ENCODE results near the gene SLC35B2. TPM values are rescaled to one million over a fixed set of nuclear protein-coding genes. Genes with fewer than 3 reads are reported as not detected.

SLC35B2 gene
- total RNA-seq, 1 experiment from 2014 or later = 30.0 TPM

- H3K9me3 ChIP-seq (ENCODE audit: low read length) = no peaks in the 10 kb centered on the region
- no peak overlapping the region for H3K27ac ChIP-seq (ENCODE audit: low read length)
- H3K9me2 ChIP-seq (replicated peaks; ENCODE audit: insufficient read depth, low read length) = no peaks in the 10 kb centered on the region
- H2AFZ ChIP-seq (ENCODE audit: low read length) = no peak overlapping the region
- no peaks in the 10 kb centered on the region for H3K27me3 ChIP-seq (ENCODE audit: low read length)
- H3K79me2 ChIP-seq (ENCODE audit: low read length) = no peaks in the 10 kb centered on the region
- H3K4me3 ChIP-seq (ENCODE audit: low read length) = no peak overlapping the region
- H3K4me2 ChIP-seq (ENCODE audit: low read depth, low read length, poor library complexity, severe bottlenecking) = no peak overlapping the region
- H4K20me1 ChIP-seq (ENCODE audit: insufficient read depth, low read depth, low read length) = 0 out of 2 replicates have a peak, but pooled peaks cover 4% of the 10 kb centered on the region
- no peak overlapping the region for H3K9ac ChIP-seq (ENCODE audit: low read length)
- H3K4me1 ChIP-seq (ENCODE audit: low read length) = no peaks in the 10 kb centered on the region
- no peak for DNase-seq
- no peaks in the 10 kb centered on the region for H3K36me3 ChIP-seq (ENCODE audit: insufficient read depth, low read length)
Observed at GRCh38 chr6:44291841-44292240, 34.5 kb upstream of the SLC35B2 start.

GRCh38 chr6:44289726-44290260, 32.5 kb upstream of the SLC35B2 start:
- Histone ChIP-seq H3K9me2 (replicated peaks; ENCODE audit: insufficient read depth, low read length) (no peaks in the 10 kb centered on the region), H3K27me3 (ENCODE audit: low read length) (no peaks in the 10 kb centered on the region)

GRCh38 chr6:44286747-44287146, 29.4 kb upstream of the SLC35B2 start:
- no peak overlapping the region for H3K9ac ChIP-seq (ENCODE audit: low read length)
- H3K4me3 ChIP-seq (ENCODE audit: low read length) = no peak overlapping the region
- no peaks in the 10 kb centered on the region for H3K4me1 ChIP-seq (ENCODE audit: low read length)
- no peak overlapping the region for H2AFZ ChIP-seq (ENCODE audit: low read length)
- no peaks in the 10 kb centered on the region for H3K27me3 ChIP-seq (ENCODE audit: low read length)
- no peaks in the 10 kb centered on the region for H3K9me3 ChIP-seq (ENCODE audit: low read length)
- H3K4me2 ChIP-seq (ENCODE audit: low read depth, low read length, poor library complexity, severe bottlenecking) = no peak overlapping the region
- no peaks in the 10 kb centered on the region for H3K79me2 ChIP-seq (ENCODE audit: low read length)
- H3K9me2 ChIP-seq (replicated peaks; ENCODE audit: insufficient read depth, low read length) = no peaks in the 10 kb centered on the region
- DNase-seq = no peak
- no peaks in the 10 kb centered on the region; the same call in 1 of the 2 replicates for H4K20me1 ChIP-seq (ENCODE audit: insufficient read depth, low read depth, low read length)
- no peak overlapping the region for H3K27ac ChIP-seq (ENCODE audit: low read length)
- H3K36me3 ChIP-seq (ENCODE audit: insufficient read depth, low read length) = no peaks in the 10 kb centered on the region

More at GRCh38 chr6:44289726-44290260, 32.5 kb upstream of the SLC35B2 start:
- H3K4me1 ChIP-seq (ENCODE audit: low read length) = no peaks in the 10 kb centered on the region
- no peak for DNase-seq
- H2AFZ ChIP-seq (ENCODE audit: low read length) = no peak overlapping the region
- no peak overlapping the region for H3K9ac ChIP-seq (ENCODE audit: low read length)
- H3K4me3 ChIP-seq (ENCODE audit: low read length) = no peak overlapping the region
- H3K27ac ChIP-seq (ENCODE audit: low read length) = no peak overlapping the region
- no peaks in the 10 kb centered on the region for H4K20me1 ChIP-seq (ENCODE audit: insufficient read depth, low read depth, low read length)
- no peaks in the 10 kb centered on the region for H3K9me3 ChIP-seq (ENCODE audit: low read length)
- H3K4me2 ChIP-seq (ENCODE audit: low read depth, low read length, poor library complexity, severe bottlenecking) = no peak overlapping the region
- no peaks in the 10 kb centered on the region for H3K79me2 ChIP-seq (ENCODE audit: low read length)
- H3K36me3 ChIP-seq (ENCODE audit: insufficient read depth, low read length) = no peaks in the 10 kb centered on the region

- Histone ChIP-seq H2AFZ (ENCODE audit: low read length) (no peak overlapping the region), H3K4me1 (ENCODE audit: low read length) (no peaks in the 10 kb centered on the region), H3K36me3 (ENCODE audit: insufficient read depth, low read length) (no peaks in the 10 kb centered on the region), H3K27ac (ENCODE audit: low read length) (no peak overlapping the region), H3K4me3 (ENCODE audit: low read length) (no peak overlapping the region), H3K9me3 (ENCODE audit: low read length) (no peaks in the 10 kb centered on the region), H3K79me2 (ENCODE audit: low read length) (no peaks in the 10 kb centered on the region), H4K20me1 (ENCODE audit: insufficient read depth, low read depth, low read length) (no peaks in the 10 kb centered on the region; the same call in 1 of the 2 replicates), H3K9me2 (replicated peaks; ENCODE audit: insufficient read depth, low read length) (no peaks in the 10 kb centered on the region), H3K9ac (ENCODE audit: low read length) (no peak overlapping the region), H3K27me3 (ENCODE audit: low read length) (no peaks in the 10 kb centered on the region), H3K4me2 (ENCODE audit: low read depth, low read length, poor library complexity, severe bottlenecking) (no peak overlapping the region)
- no peak for DNase-seq
Observed at GRCh38 chr6:44286285-44286565, 28.9 kb upstream of the SLC35B2 start.

- H3K4me1 ChIP-seq (ENCODE audit: low read length) = no peaks in the 10 kb centered on the region
- H3K9me3 ChIP-seq (ENCODE audit: low read length) = no peaks in the 10 kb centered on the region
- no peaks in the 10 kb centered on the region for H3K79me2 ChIP-seq (ENCODE audit: low read length)
- H4K20me1 ChIP-seq (ENCODE audit: insufficient read depth, low read depth, low read length) = no peaks in the 10 kb centered on the region; the same call in 1 of the 2 replicates
- no peak overlapping the region for H3K27ac ChIP-seq (ENCODE audit: low read length)
- no peaks in the 10 kb centered on the region for H3K9me2 ChIP-seq (replicated peaks; ENCODE audit: insufficient read depth, low read length)
- no peaks in the 10 kb centered on the region for H3K36me3 ChIP-seq (ENCODE audit: insufficient read depth, low read length)
- H2AFZ ChIP-seq (ENCODE audit: low read length) = no peak overlapping the region
- no peaks in the 10 kb centered on the region for H3K27me3 ChIP-seq (ENCODE audit: low read length)
- no peak overlapping the region for H3K4me2 ChIP-seq (ENCODE audit: low read depth, low read length, poor library complexity, severe bottlenecking)
- no peak overlapping the region for H3K4me3 ChIP-seq (ENCODE audit: low read length)
- no peak overlapping the region for H3K9ac ChIP-seq (ENCODE audit: low read length)
- DNase-seq = peak; percentile 69
Observed at GRCh38 chr6:44285552-44286284, 28.4 kb upstream of the SLC35B2 start.

GRCh38 chr6:44284867-44285266, 27.5 kb upstream of the SLC35B2 start:
- Histone ChIP-seq H4K20me1 (ENCODE audit: insufficient read depth, low read depth, low read length) (no peaks in the 10 kb centered on the region; the same call in 1 of the 2 replicates), H3K27me3 (ENCODE audit: low read length) (no peaks in the 10 kb centered on the region), H3K4me3 (ENCODE audit: low read length) (no peak overlapping the region)

GRCh38 chr6:44284121-44284520, 26.8 kb upstream of the SLC35B2 start:
- H3K9ac ChIP-seq (ENCODE audit: low read length) = no peak overlapping the region
- no peaks in the 10 kb centered on the region for H3K79me2 ChIP-seq (ENCODE audit: low read length)
- H4K20me1 ChIP-seq (ENCODE audit: insufficient read depth, low read depth, low read length) = no peaks in the 10 kb centered on the region; the same call in 1 of the 2 replicates
- no peak overlapping the region for H2AFZ ChIP-seq (ENCODE audit: low read length)
- no peaks in the 10 kb centered on the region for H3K36me3 ChIP-seq (ENCODE audit: insufficient read depth, low read length)
- no peaks in the 10 kb centered on the region for H3K4me1 ChIP-seq (ENCODE audit: low read length)
- H3K27ac ChIP-seq (ENCODE audit: low read length) = no peak overlapping the region
- no peak overlapping the region for H3K4me3 ChIP-seq (ENCODE audit: low read length)
- no peak overlapping the region for H3K4me2 ChIP-seq (ENCODE audit: low read depth, low read length, poor library complexity, severe bottlenecking)
- H3K9me2 ChIP-seq (replicated peaks; ENCODE audit: insufficient read depth, low read length) = no peaks in the 10 kb centered on the region
- H3K27me3 ChIP-seq (ENCODE audit: low read length) = no peaks in the 10 kb centered on the region
- H3K9me3 ChIP-seq (ENCODE audit: low read length) = no peaks in the 10 kb centered on the region
- no peak for DNase-seq

More at GRCh38 chr6:44284867-44285266, 27.5 kb upstream of the SLC35B2 start:
- Histone ChIP-seq H3K79me2 (ENCODE audit: low read length) (no peaks in the 10 kb centered on the region), H3K9me2 (replicated peaks; ENCODE audit: insufficient read depth, low read length) (no peaks in the 10 kb centered on the region), H3K27ac (ENCODE audit: low read length) (no peak overlapping the region), H3K36me3 (ENCODE audit: insufficient read depth, low read length) (no peaks in the 10 kb centered on the region), H2AFZ (ENCODE audit: low read length) (no peak overlapping the region), H3K4me2 (ENCODE audit: low read depth, low read length, poor library complexity, severe bottlenecking) (no peak overlapping the region), H3K9ac (ENCODE audit: low read length) (no peak overlapping the region), H3K9me3 (ENCODE audit: low read length) (no peaks in the 10 kb centered on the region), H3K4me1 (ENCODE audit: low read length) (no peaks in the 10 kb centered on the region)
- DNase-seq = no peak

GRCh38 chr6:44278774-44279697, 21.7 kb upstream of the SLC35B2 start:
- Histone ChIP-seq H2AFZ (ENCODE audit: low read length) (no peak overlapping the region), H3K27me3 (ENCODE audit: low read length) (no peaks in the 10 kb centered on the region), H3K36me3 (ENCODE audit: insufficient read depth, low read length) (no peaks in the 10 kb centered on the region), H3K27ac (ENCODE audit: low read length) (no peak overlapping the region), H3K9me3 (ENCODE audit: low read length) (no peaks in the 10 kb centered on the region), H3K79me2 (ENCODE audit: low read length) (no peaks in the 10 kb centered on the region), H3K9ac (ENCODE audit: low read length) (no peak overlapping the region), H3K9me2 (replicated peaks; ENCODE audit: insufficient read depth, low read length) (no peaks in the 10 kb centered on the region), H4K20me1 (ENCODE audit: insufficient read depth, low read depth, low read length) (no peaks in the 10 kb centered on the region; the same call in 1 of the 2 replicates), H3K4me2 (ENCODE audit: low read depth, low read length, poor library complexity, severe bottlenecking) (no peak overlapping the region), H3K4me1 (ENCODE audit: low read length) (no peaks in the 10 kb centered on the region), H3K4me3 (ENCODE audit: low read length) (no peak overlapping the region)
- DNase-seq = no peak

All from Karpas-422 (cell line).